Ascending aorta (tissue), 2 donors: ENCODE results near the gene STON1. TPM values are rescaled to one million over a fixed set of nuclear protein-coding genes. Genes with fewer than 3 reads are reported as not detected.

Experiments
- DNase-seq, 2 donors: peaks; one replicate each; pipeline ENCODE4 v3.0.0-alpha.2; 2019; ENCODE audit warnings: low spot score in 2 of 2
- H3K27ac ChIP-seq, 2 donors: fragments of 200-600 bp; sonication (generic); one replicate each; pipeline ENCODE4 v1.5.1; 2016 to 2017; ENCODE audit warnings: mild to moderate bottlenecking in 1 of 2
- H3K27me3 ChIP-seq: fragments of 200-600 bp; sonication (generic); one replicate; pipeline ENCODE4 v1.5.1; 2017
- H3K36me3 ChIP-seq, 2 donors: fragments of 200-600 bp; sonication (generic); one replicate each; pipeline ENCODE4 v1.5.1; 2016
- H3K4me1 ChIP-seq, 2 donors: fragments of 200-600 bp; sonication (generic); one replicate each; pipeline ENCODE4 v1.5.1; 2016 to 2017; ENCODE audit warnings: mild to moderate bottlenecking in 1 of 2
- H3K4me3 ChIP-seq, 2 donors: fragments of 200-600 bp; sonication (generic); one replicate each; pipeline ENCODE4 v1.5.1; 2016 to 2017; ENCODE audit warnings: mild to moderate bottlenecking in 1 of 2
- H3K9me3 ChIP-seq, 2 donors: fragments of 200-600 bp; sonication (generic); one replicate each; pipeline ENCODE4 v1.5.1; 2016
- CTCF ChIP-seq, 3 experiments: fragments of 200-600 bp in 2 of 3; fragments of 450-650 bp in 1 of 3; sonication (generic) in 2 of 3; IDR thresholded peaks; one replicate each; pipeline ENCODE4 v1.5.1; 2016 to 2019; ENCODE audit warnings: antibody characterized with exemption in 3 of 3, mild to moderate bottlenecking in 1 of 3, moderate library complexity in 1 of 3
- intact Hi-C: fragments of 100-400 bp; cut with DNase I; formaldehyde crosslinking; loops from one replicate; pipeline ENCODE4 v1.15.1; 2023
- total RNA-seq: library from RNA; depleted of rRNA; stranded (reverse); fragments of >200 nt; gene quantifications from one replicate; pipeline ENCODE4 v1.1.0, GENCODE V29; 2016

The STON1 gene
- total RNA-seq, 1 donor from 2014 or later, result 23.4 TPM

- Histone ChIP-seq H3K4me3 (peak overlapping the region; percentile 78 to 93), H3K36me3 (no peaks in the 10 kb centered on the region), H3K9me3 (no peaks in the 10 kb centered on the region), H3K27ac (peak overlapping the region; percentile 64 to 81), H3K4me1 (peaks cover 0 to 10% of the 10 kb centered on the region in 2 donors), H3K27me3 (no peaks in the 10 kb centered on the region)
- intact Hi-C loops, result no loop called here
- peak in 1 of 2 donors; percentile 72 for DNase-seq
- TF ChIP-seq CTCF (IDR thresholded peaks at IDR 0.05), result no peak
These were observed 760 bp upstream of the STON1 start for GRCh38 chr2:48529194-48529593.

- no peak for TF ChIP-seq CTCF (IDR thresholded peaks at IDR 0.05)
- H3K27ac ChIP-seq, result peak overlapping the region; percentile 64 to 81
- H3K9me3 ChIP-seq, result no peaks in the 10 kb centered on the region
- H3K4me1 ChIP-seq, result peaks cover 0 to 10% of the 10 kb centered on the region in 2 donors
- no peaks in the 10 kb centered on the region for H3K36me3 ChIP-seq
- no peaks in the 10 kb centered on the region for H3K27me3 ChIP-seq
- intact Hi-C loops, result loop anchor here (5.0 kb wide), 1 partner anchor 47 kb away; no protein-coding TSS in a partner anchor
- peak overlapping the region; percentile 78 to 93 for H3K4me3 ChIP-seq
- DNase-seq, result peak in 1 of 2 donors; percentile 65
These were observed 300 bp upstream of the STON1 start for GRCh38 chr2:48529676-48530032.

DNA sequence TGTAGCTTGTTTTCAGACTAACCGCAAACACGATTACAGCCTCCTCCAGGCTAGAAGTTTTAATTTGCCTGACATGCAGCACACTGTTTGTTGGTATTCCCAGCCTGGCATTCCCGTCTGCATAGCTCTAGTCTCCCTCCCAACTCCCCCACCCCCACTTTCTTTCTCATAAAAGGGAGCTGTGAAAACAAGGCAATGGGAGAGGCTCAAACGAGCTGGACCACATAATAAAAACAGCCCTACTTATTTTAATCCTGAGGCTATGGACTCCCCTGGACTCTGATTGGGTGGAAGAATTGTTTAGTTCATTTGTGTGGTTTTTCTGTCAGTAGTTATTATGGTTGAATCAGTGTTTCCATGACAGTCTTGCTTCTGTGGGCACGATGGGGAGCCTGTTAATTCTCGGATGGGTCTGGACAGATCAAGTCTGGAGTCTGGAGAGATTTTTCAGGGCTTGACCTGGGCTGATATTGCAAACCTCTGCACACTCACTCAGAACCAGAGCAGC lies 1.2 kb downstream of the STON1 start:
- TF ChIP-seq CTCF (IDR thresholded peaks at IDR 0.05), result no peak
- H3K4me1 ChIP-seq, result peaks cover 0 to 6% of the 10 kb centered on the region in 2 donors
- H3K4me3 ChIP-seq, result peak overlapping the region; percentile 78 to 93
- peak overlapping the region; percentile 64 to 81 for H3K27ac ChIP-seq
- no peaks in the 10 kb centered on the region for H3K27me3 ChIP-seq
- no peaks in the 10 kb centered on the region for H3K36me3 ChIP-seq
- H3K9me3 ChIP-seq, result no peaks in the 10 kb centered on the region
- intact Hi-C loops, result loop anchor here (5.0 kb wide), 1 partner anchor 49 kb away; no protein-coding TSS in a partner anchor
- no peak for DNase-seq

DNA sequence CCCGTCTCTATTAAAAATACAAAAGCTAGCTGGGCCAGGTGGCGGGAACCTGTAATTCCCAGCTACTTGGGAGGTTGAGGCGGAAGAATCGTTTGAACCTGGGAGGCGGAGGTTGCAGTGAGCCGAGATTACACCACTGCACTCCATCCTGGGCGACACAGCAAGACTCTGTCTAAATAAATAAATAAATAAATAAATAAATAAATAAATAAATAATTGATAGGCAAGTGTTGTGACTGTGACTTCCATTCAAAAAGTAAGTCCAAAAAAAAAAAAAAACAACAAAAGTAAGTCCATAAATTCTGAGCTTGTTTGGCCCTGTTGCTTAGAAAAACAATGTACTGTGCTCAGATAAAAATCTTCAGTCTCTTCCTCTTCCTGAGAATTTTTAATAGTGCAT lies 2.2 kb downstream of the STON1 start:
- Histone ChIP-seq H3K4me1 (peaks cover 0 to 6% of the 10 kb centered on the region in 2 donors), H3K27me3 (no peaks in the 10 kb centered on the region), H3K27ac (peak overlapping the region in 1 of 2 donors; percentile 38), H3K36me3 (no peaks in the 10 kb centered on the region), H3K9me3 (no peaks in the 10 kb centered on the region), H3K4me3 (peak overlapping the region in 1 of 2 donors; percentile 93)
- no peak for TF ChIP-seq CTCF (IDR thresholded peaks at IDR 0.05)
- no peak for DNase-seq
- intact Hi-C loops, result loop anchor here (5.0 kb wide), 1 partner anchor 50 kb away; no protein-coding TSS in a partner anchor

- H3K9me3 ChIP-seq, result no peaks in the 10 kb centered on the region
- intact Hi-C loops, result loop anchor here (5.0 kb wide), 1 partner anchor 51 kb away; no protein-coding TSS in a partner anchor
- H3K4me1 ChIP-seq, result peaks cover 0 to 6% of the 10 kb centered on the region in 2 donors
- H3K27me3 ChIP-seq, result no peaks in the 10 kb centered on the region
- no peak for DNase-seq
- no peak overlapping the region for H3K4me3 ChIP-seq
- TF ChIP-seq CTCF (IDR thresholded peaks at IDR 0.05), result no peak
- peak overlapping the region in 1 of 2 donors; percentile 38 for H3K27ac ChIP-seq
- H3K36me3 ChIP-seq, result no peaks in the 10 kb centered on the region
These were observed 2.9 kb downstream of the STON1 start for GRCh38 chr2:48532824-48533223.
